ENCODE results near the gene SAA1. TPM values are rescaled to one million over a fixed set of nuclear protein-coding genes. Genes with fewer than 3 reads are reported as not detected.
"Not testable (repeated sequence)": the region's sequence is repeated elsewhere in the genome, so short reads cannot be mapped to it uniquely, and the experiment has no call there.

Gene SAA1
- total RNA-seq, 2 experiments from 2014 or later = not detected

DNA sequence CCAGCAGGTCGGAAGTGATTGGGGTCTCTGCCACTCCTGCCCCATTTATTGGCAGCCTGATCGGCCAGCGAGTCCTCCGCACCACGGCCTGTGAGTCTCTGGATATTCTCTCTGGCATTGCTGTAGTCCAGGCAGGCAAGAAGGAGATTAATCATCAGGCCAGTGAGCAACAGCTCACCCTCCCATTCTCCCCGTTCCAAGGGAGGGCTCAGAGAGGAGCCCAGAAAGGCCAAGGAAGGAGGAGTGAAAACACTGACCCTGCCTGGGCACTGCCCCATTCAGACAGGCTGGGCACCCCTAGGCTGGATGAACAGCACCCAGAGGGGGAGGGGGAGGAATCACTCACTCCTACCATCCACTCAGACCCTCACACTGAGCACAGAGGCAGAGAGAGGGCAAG, 20.7 kb upstream of the SAA1 start:
- DNase-seq = no peak
- no peak for ATAC-seq (ENCODE audit: low read depth)
- POLR2A ChIA-PET = no interaction called here
- Mint-ChIP-seq H3K4me3 (no peak overlapping the region), H3K9me3 (no peaks in the 10 kb centered on the region), H3K27ac (peak overlapping the region; percentile 22), H3K27me3 (peaks cover 11% of the 10 kb centered on the region), H3K36me3 (no peaks in the 10 kb centered on the region), H3K4me1 (peaks cover 14% of the 10 kb centered on the region)

DNA sequence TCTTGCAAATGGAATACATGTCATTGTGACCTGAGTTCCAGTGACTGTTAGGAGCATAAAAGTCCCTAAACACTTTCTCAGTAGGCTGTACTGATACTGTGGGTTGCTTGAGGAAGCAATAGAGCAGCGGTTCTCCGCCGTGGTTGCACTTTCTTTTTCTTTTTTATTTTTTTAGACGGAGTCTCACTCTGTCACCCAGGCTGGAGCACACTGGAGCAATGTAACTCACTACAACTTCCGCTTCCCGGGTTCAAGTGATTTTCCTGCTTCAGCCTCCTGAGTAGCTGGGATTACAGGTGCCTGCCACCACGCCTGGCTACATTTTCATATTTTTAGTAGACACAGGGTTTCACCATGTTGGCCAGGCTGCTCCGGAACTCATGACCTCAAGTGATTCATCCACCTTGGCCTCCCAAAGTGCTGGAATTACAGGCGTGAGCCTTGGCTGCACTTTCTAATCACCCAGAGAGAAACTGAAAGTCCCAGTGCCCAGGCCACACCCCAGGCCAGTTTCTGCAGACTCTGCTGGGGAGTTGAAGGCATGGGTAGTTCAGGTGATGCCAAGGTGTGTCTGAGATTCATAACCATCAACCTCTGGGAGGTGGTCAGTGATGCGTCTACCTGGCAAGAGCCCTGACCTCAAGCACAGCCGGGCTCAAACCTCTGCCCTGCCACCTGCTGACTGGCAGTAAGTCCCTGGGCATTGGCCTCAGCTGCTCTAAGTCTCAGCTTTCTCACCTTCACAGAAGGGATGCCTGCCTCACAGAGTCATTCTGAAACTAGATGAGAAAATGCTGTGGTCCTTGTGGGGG, 19.5 kb upstream of the SAA1 start:
- peak; percentile 64 for ATAC-seq (ENCODE audit: low read depth)
- POLR2A ChIA-PET = interaction anchor here (1.1 to 1.8 kb wide), 2 partner anchors 75 to 149 kb away, joined by 5 read pairs; partner anchors contain the start of gene HPS5
- H3K27me3 Mint-ChIP-seq, H3K36me3 Mint-ChIP-seq, H3K9me3 Mint-ChIP-seq, DNase-seq: not testable (repeated sequence)
- peak overlapping the region; percentile 81 for H3K27ac Mint-ChIP-seq
- H3K4me1 Mint-ChIP-seq = peaks cover 14% of the 10 kb centered on the region
- peak overlapping the region; percentile 79 for H3K4me3 Mint-ChIP-seq

DNA sequence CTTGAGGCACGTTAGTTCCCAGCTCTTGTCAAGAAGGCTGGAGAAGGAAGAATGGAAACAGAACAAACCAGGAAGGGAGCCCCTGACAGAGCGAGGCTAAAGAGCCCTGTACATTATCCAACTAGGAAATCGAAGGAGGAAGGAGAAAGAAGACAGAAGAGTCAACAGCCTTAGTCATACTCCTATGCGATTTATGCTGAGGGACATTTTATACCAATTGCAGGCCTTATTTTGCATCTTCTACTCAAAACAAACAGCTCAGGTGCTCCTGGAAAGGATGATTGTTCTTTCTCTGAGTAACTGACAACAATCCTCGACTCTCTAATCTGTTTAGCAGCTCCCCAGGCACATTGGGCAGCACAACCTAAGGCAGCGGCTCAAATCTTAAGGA, 18.9 kb upstream of the SAA1 start:
- Mint-ChIP-seq H3K4me3 (peak overlapping the region; percentile 79), H3K27ac (peak overlapping the region; percentile 81)
- ATAC-seq (ENCODE audit: low read depth) = not testable (repeated sequence)

DNA sequence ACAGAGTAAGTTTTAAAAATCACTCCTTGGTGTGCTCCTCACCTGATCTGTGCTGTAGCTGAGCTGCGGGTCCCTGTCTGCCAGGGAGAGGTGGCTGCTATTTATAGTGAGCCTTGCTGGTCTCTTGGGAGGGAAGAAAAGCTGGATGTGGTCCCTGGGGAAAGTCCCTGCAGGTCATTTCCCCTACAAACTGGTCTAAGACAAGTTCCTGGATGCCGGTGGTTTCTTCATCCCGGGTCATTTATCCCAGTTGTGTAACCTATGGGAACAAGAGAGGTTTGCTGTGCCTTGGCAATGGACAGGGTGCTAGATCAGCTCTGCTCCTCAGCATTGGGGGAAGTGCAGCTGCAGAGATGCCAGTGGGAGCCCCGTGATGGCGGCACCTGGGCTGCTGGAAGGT, 17.5 kb upstream of the SAA1 start, which contains the start of gene SAA2:
Gene SAA2, minus strand, starts transcription at position 108 of the 400 bp plus-strand sequence. CDS start 657 bp downstream, outside the sequence.
- Mint-ChIP-seq H3K4me1 (peaks cover 14% of the 10 kb centered on the region), H3K36me3 (no peaks in the 10 kb centered on the region), H3K4me3 (no peak within 1 kb of the TSS), H3K27me3 (peaks cover 8% of the 10 kb centered on the region), H3K9me3 (no peaks in the 10 kb centered on the region), H3K27ac (no peak within 1 kb of the TSS)
- POLR2A ChIA-PET = no interaction called here
- no peak for ATAC-seq (ENCODE audit: low read depth)
- no peak for DNase-seq

More for the DNA sequence above, 18.9 kb upstream of the SAA1 start:
- H3K36me3 Mint-ChIP-seq, H3K27me3 Mint-ChIP-seq, H3K9me3 Mint-ChIP-seq, DNase-seq: not testable (repeated sequence)
- peaks cover 14% of the 10 kb centered on the region for H3K4me1 Mint-ChIP-seq
- POLR2A ChIA-PET = interaction anchor here (1.8 kb wide), 1 partner anchor 148 kb away, joined by 5 read pairs; no protein-coding TSS in a partner anchor

DNA sequence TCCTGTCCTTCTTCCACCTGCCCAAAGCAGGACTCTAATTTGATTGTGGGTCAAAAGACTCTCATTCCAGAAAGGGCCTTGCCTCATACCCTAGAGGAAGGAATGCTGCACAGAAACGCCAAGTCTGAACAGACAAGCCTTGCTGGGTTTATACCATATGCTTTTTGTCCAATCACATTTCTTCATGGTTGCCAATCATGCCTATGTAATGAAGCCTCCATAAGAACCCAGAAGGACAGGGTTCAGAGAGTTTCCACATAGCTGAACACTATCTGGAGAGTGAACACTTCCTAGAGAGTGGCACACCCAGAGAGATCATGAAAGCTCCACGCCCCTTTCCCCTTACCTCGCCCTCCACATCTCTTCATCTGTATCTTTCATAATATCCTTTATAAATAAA, 12.8 kb upstream of the SAA1 start:
- H3K27me3 Mint-ChIP-seq = peaks cover 13% of the 10 kb centered on the region
- no peaks in the 10 kb centered on the region for H3K9me3 Mint-ChIP-seq
- no peak overlapping the region for H3K4me3 Mint-ChIP-seq
- ATAC-seq (ENCODE audit: low read depth) (no peak), DNase-seq (no peak)
- POLR2A ChIA-PET = interaction anchor here (0.7 kb wide), 1 partner anchor 142 kb away, joined by 3 read pairs; no protein-coding TSS in a partner anchor
- H3K4me1 Mint-ChIP-seq = peaks cover 2% of the 10 kb centered on the region
- no peak overlapping the region for H3K27ac Mint-ChIP-seq
- no peaks in the 10 kb centered on the region for H3K36me3 Mint-ChIP-seq

DNA sequence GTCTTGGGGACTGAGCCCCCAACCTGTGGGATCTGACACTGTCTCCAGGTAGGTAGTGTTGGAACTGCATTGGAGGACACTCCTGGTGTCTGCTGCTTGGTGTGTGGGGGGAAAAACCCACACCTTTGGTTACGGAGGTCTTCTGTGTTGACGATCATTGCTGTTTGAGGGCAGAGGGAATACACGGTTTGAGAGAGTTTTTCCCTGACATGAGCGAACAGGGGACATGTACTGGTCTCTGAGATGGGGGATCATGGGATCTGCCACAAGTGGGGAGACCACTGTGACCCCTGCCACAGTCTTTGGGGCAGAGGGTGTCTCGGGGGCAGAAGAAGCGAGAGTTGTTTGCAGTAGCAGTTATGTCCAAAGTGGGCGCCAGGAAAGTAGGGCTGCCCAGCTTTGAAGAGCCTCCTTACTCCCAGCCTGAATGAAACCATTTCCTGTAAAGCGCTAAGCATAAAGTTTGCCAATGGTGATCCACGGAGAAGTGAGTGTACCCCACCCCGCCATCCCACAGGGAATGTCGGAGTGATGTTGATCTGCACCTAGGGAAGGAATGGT, 12.2 kb upstream of the SAA1 start:
- H3K4me1 Mint-ChIP-seq = peaks cover 2% of the 10 kb centered on the region
- H3K27ac Mint-ChIP-seq = no peak overlapping the region
- H3K9me3 Mint-ChIP-seq = no peaks in the 10 kb centered on the region
- no peaks in the 10 kb centered on the region for H3K36me3 Mint-ChIP-seq
- no peak overlapping the region for H3K4me3 Mint-ChIP-seq
- DNase-seq = no peak
- peaks cover 13% of the 10 kb centered on the region for H3K27me3 Mint-ChIP-seq
- no peak for ATAC-seq (ENCODE audit: low read depth)
- POLR2A ChIA-PET = no interaction called here

DNA sequence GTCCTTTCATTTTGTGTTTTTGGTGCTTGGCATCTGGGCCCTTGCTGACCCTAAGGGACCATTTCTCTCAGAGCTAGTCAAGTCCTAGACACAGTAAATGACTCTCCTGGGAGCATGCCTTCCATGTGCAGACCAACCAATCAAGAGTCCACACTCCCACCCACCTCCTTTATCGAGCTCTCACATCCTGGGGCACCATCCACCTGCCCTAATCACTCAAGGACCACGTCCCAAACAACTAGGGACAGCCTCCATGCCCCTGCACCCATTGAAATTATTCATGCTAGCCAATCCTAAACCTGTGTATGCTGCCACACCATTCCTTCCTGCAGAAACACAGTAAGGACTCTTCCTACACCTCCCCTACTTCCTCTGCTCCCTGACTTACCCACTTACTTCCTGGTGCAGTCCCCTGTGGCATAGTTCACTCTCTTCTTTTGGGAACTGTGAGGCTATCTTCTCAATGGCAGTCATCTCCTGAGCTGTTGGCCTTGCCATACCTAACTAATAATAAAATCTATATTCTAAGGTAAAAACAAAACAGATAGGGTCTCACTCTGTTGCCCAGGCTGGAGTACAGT, 11.2 kb upstream of the SAA1 start:
- peaks cover 2% of the 10 kb centered on the region for H3K4me1 Mint-ChIP-seq
- H3K27ac Mint-ChIP-seq = no peak overlapping the region
- ATAC-seq (ENCODE audit: low read depth) = no peak

DNA sequence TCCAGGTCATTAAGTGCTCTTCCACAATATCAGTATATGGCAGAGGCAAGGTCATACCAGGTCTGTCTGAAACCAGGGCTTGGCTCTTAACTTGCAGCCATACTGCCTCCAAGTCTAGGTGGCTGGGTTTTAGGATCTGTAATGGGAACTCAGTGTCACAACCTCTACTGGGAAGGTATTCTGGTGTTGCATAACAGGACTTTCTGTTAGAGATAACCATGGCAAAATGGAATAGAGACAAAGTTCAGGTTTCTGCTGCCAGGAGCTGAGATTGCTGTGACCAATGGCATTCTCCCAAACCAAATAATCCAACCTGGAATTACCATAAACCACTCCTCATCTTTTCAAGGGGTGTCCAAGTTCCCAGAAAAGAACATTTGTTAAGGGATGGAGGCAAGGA, 6.8 kb upstream of the SAA1 start:
- Mint-ChIP-seq H3K36me3 (no peaks in the 10 kb centered on the region), H3K27me3 (peaks cover 12% of the 10 kb centered on the region), H3K9me3 (no peaks in the 10 kb centered on the region), H3K27ac (no peak overlapping the region), H3K4me3 (no peak overlapping the region), H3K4me1 (peaks cover 4% of the 10 kb centered on the region)
- ATAC-seq (ENCODE audit: low read depth) = no peak
- DNase-seq = no peak
- POLR2A ChIA-PET = no interaction called here

More for the DNA sequence above, 11.2 kb upstream of the SAA1 start:
- Mint-ChIP-seq H3K27me3 (peaks cover 18% of the 10 kb centered on the region), H3K9me3 (no peaks in the 10 kb centered on the region), H3K4me3 (no peak overlapping the region), H3K36me3 (no peaks in the 10 kb centered on the region)
- POLR2A ChIA-PET = no interaction called here
- DNase-seq = no peak

DNA sequence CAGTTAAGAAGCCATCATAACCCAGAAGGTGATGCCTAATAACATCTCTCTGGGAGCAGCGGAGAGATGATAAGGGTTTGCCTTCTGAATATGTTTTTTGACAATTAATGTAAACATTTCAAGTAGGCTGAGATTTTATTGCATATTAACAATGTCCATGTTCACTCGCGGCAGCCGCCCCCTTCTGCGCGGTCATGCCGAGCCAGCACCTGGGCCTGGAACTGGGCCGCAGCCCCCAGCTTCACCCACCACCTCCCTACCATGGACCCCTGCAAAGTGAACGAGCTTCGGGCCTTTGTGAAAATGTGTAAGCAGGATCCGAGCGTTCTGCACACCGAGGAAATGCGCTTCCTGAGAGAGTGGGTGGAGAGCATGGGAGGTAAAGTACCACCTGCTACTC, 4.3 kb upstream of the SAA1 start:
- POLR2A ChIA-PET = no interaction called here
- H3K36me3 Mint-ChIP-seq = no peaks in the 10 kb centered on the region
- no peaks in the 10 kb centered on the region for H3K9me3 Mint-ChIP-seq
- peaks cover 15% of the 10 kb centered on the region for H3K27me3 Mint-ChIP-seq
- H3K27ac Mint-ChIP-seq = no peak overlapping the region
- peaks cover 11% of the 10 kb centered on the region for H3K4me1 Mint-ChIP-seq
- no peak for DNase-seq
- H3K4me3 Mint-ChIP-seq = no peak overlapping the region
- no peak for ATAC-seq (ENCODE audit: low read depth)

DNA sequence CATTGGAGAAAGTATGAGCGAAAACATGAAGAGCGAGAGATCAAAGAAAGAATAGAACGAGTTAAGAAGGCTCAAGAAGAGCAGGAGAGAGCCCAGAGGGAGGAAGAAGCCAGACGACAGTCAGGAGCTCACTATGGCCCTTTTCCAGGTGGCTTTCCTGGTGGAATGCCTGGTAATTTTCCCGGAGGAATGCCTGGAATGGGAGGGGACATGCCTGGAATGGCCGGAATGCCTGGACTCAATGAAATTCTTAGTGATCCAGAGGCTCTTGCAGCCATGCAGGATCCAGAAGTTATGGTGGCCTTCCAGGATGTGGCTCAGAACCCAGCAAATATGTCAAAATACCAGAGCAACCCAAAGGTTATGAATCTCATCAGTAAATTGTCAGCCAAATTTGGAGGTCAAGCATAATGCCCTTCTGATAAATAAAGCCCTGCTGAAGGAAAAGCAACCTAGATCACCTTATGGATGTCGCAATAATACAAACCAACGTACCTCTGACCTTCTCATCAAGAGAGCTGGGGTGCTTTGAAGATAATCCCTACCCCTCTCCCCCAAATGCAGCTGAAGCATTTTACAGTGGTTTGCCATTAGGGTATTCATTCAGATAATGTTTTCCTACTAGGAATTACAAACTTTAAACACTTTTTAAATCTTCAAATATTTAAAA, 3.2 kb upstream of the SAA1 start:
- peaks cover 12% of the 10 kb centered on the region for H3K27me3 Mint-ChIP-seq
- H3K4me3 Mint-ChIP-seq; H3K27ac Mint-ChIP-seq; ATAC-seq (ENCODE audit: low read depth); H3K9me3 Mint-ChIP-seq; POLR2A ChIA-PET; H3K36me3 Mint-ChIP-seq; DNase-seq: not testable (repeated sequence)
- peaks cover 14% of the 10 kb centered on the region for H3K4me1 Mint-ChIP-seq

DNA sequence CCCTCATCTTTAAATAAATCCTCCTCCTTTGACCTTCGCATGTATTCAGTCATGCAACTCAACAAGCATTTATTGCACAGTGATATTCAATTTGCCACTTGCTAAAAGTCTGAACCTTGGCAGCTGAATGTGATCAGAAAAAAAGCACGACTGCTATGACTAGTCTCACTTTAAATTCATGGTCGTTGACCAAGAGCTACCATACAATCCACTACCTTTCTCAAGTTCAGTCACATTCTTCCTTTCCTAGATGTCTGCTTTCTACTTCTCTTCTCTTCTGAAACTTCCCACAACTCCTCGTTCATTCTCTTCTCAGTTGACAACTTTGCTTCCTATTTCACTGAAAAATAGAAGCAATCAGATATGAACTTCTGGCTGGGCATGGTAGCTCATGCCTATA, 2.0 kb upstream of the SAA1 start:
- Mint-ChIP-seq H3K36me3 (no peaks in the 10 kb centered on the region), H3K27me3 (peaks cover 9% of the 10 kb centered on the region), H3K27ac (no peak overlapping the region), H3K4me1 (peaks cover 18% of the 10 kb centered on the region), H3K4me3 (no peak overlapping the region), H3K9me3 (no peaks in the 10 kb centered on the region)
- ATAC-seq (ENCODE audit: low read depth) = no peak
- DNase-seq = no peak
- POLR2A ChIA-PET = no interaction called here

DNA sequence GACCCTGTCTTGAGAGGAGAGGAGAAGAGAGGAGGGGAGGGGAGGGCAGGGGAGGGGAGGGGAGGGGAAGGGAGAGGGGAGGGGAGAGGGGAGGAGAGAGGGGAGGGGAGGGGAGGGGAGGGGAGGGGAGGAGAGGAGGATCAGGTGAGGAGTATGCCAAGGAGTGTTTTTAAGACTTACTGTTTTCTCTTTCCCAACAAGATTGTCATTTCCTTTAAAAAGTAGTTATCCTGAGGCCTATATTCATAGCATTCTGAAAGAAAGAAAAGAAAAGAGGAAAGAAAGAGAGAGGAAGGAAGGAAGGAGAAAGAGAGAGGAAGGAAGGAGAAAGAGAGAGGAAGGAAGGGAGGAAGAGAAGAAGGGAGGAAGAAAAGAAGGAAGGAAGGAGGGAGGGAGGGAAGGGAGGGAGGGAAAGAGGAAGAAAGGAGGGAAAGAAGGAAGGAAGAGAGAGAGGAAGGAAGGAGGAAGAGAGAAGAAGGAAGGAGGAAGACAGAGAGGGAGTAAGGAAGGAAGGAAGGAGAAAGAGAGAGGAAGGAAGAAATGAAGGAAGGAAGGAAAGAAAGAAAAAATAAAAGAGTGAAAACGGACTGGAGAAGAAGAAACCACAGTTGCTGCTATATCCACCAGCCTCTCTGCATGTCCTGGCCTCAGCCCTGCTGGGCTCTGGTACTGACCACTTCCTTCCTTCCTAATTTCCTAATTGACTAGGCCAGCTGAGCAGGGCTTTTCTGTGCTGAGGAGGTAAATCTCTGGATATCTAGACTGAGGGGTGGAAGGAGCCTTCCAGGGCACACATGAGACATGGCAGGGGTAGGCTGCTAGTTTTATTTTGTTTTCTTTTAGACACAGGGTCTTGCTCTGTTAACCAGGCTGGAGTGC, 1.1 kb upstream of the SAA1 start:
- peak overlapping the region; percentile 49 for H3K27ac Mint-ChIP-seq
- H3K36me3 Mint-ChIP-seq = no peaks in the 10 kb centered on the region
- ATAC-seq (ENCODE audit: low read depth) (no peak), DNase-seq (no peak)
- H3K4me3 Mint-ChIP-seq = no peak overlapping the region
- POLR2A ChIA-PET = no interaction called here
- no peaks in the 10 kb centered on the region for H3K9me3 Mint-ChIP-seq
- peaks cover 18% of the 10 kb centered on the region for H3K4me1 Mint-ChIP-seq
- H3K27me3 Mint-ChIP-seq = peaks cover 4% of the 10 kb centered on the region
